HG03565 (cell line): ENCODE measurements around the gene MTMR12.
"Not testable (repeated sequence)": the region's sequence is repeated elsewhere in the genome, so short reads cannot be mapped to it uniquely, and the experiment has no call there.

ENCODE experiments used
- ATAC-seq: cut with Tn5 transposase; IDR thresholded peaks from one replicate; pipeline ENCODE4 v1.9.1; 2021; ENCODE audit warnings: mild to moderate bottlenecking, moderate library complexity; ENCODE audit not compliant: unreplicated experiment

Gene MTMR12

GRCh38 chr5:32239385-32239784 lies 73.4 kb downstream of the MTMR12 start:
- no peak for ATAC-seq

- ATAC-seq = no peak
Observed at GRCh38 chr5:32233696-32234447, 78.9 kb downstream of the MTMR12 start.

- no peak for ATAC-seq
Observed at GRCh38 chr5:32233220-32233695, 79.5 kb downstream of the MTMR12 start.

- ATAC-seq = peak; percentile 78
Observed at GRCh38 chr5:32232441-32233219, 80.1 kb downstream of the MTMR12 start.

GRCh38 chr5:32231929-32232328 lies 80.8 kb downstream of the MTMR12 start:
- no peak for ATAC-seq

GRCh38 chr5:32231241-32231640 lies 81.5 kb downstream of the MTMR12 start:
- ATAC-seq = no peak

- ATAC-seq = no peak
Observed at GRCh38 chr5:32230356-32231099, 82.2 kb downstream of the MTMR12 start.

GRCh38 chr5:32229586-32229985 lies 83.2 kb downstream of the MTMR12 start:
- no peak for ATAC-seq

- ATAC-seq = no peak
Observed at GRCh38 chr5:32228816-32229215, 83.9 kb downstream of the MTMR12 start.

GRCh38 chr5:32225445-32225844 lies 87.3 kb downstream of the MTMR12 start:
- no peak for ATAC-seq

- ATAC-seq = no peak
Observed at GRCh38 chr5:32223972-32224609, 88.6 kb downstream of the MTMR12 start.

- ATAC-seq = no peak
Observed at GRCh38 chr5:32222723-32223470, 89.8 kb downstream of the MTMR12 start.

- no peak for ATAC-seq
Observed at GRCh38 chr5:32217886-32218396, 94.8 kb downstream of the MTMR12 start.

GRCh38 chr5:32214344-32214743 lies 98.4 kb downstream of the MTMR12 start:
- ATAC-seq = not testable (repeated sequence)

GRCh38 chr5:32210151-32210550 lies 102.6 kb downstream of the MTMR12 start:
- ATAC-seq = no peak

- not testable (repeated sequence) for ATAC-seq
Observed at GRCh38 chr5:32208837-32209236, 103.9 kb downstream of the MTMR12 start.

GRCh38 chr5:32207355-32207634 lies 105.4 kb downstream of the MTMR12 start:
- ATAC-seq = no peak

GRCh38 chr5:32206509-32207354 lies 106.0 kb downstream of the MTMR12 start:
- no peak for ATAC-seq

- no peak for ATAC-seq
Observed at GRCh38 chr5:32206053-32206452, 106.7 kb downstream of the MTMR12 start.
